CD8-positive, alpha-beta memory T cell (primary cell): ENCODE data around the gene KRAS. TPM values are rescaled to one million over a fixed set of nuclear protein-coding genes. Genes with fewer than 3 reads are reported as not detected.

Experiments
- CTCF ChIA-PET: fragments of 350-600 bp; sonication (Branson Sonifier 250); formaldehyde crosslinking; loops from one replicate; lab custom pipeline; 2021; ENCODE audit warnings: antibody characterized with exemption; lab: Charles Lee
- POLR2A ChIA-PET: fragments of 350-600 bp; sonication (Branson Sonifier 250); formaldehyde crosslinking; loops from one replicate; lab custom pipeline; 2021; ENCODE audit warnings: antibody characterized with exemption; lab: Charles Lee
- DNase-seq, 5 donors: peaks; one replicate each; pipeline versions ENCODE4 v3.0.0 to v3.0.0-alpha.2; 2020 to 2022; ENCODE audit warnings: mixed read lengths in 1 of 5
- H3K27ac ChIP-seq: one replicate; pipeline ENCODE4 v1.7.0; 2013; ENCODE audit warnings: low read depth, mild to moderate bottlenecking, low read length, moderate library complexity
- H3K27me3 ChIP-seq: 2 replicates; pipeline ENCODE4 v1.7.0; 2013; ENCODE audit warnings: low read length, mild to moderate bottlenecking; ENCODE audit not compliant: insufficient read depth, poor library complexity, severe bottlenecking
- H3K36me3 ChIP-seq: 2 replicates; pipeline ENCODE4 v1.7.0; 2013; ENCODE audit warnings: mild to moderate bottlenecking, low read length, moderate library complexity; ENCODE audit not compliant: insufficient read depth
- H3K4me1 ChIP-seq: 2 replicates; pipeline ENCODE4 v1.7.0; 2013; ENCODE audit warnings: mild to moderate bottlenecking, low read length, moderate library complexity; ENCODE audit not compliant: insufficient read depth
- H3K4me3 ChIP-seq: 2 replicates; pipeline ENCODE4 v1.7.0; 2013; ENCODE audit warnings: mild to moderate bottlenecking, low read length
- H3K9me3 ChIP-seq: 2 replicates; pipeline ENCODE4 v1.7.0; 2013; ENCODE audit warnings: mild to moderate bottlenecking, low read length
- H3K27ac Mint-ChIP-seq, 8 donors: one replicate each; pipeline ENCODE4 v1.8.0; 2020 to 2021; ENCODE audit warnings: mixed read lengths in 8 of 8, mild to moderate bottlenecking in 6 of 8, inconsistent platforms in 3 of 8, moderate library complexity in 3 of 8
- H3K27me3 Mint-ChIP-seq, 2 donors: one replicate each; pipeline ENCODE4 v1.8.0; 2020 to 2021; ENCODE audit warnings: mixed read lengths in 2 of 2, mild to moderate bottlenecking in 1 of 2, moderate library complexity in 1 of 2
- H3K36me3 Mint-ChIP-seq, 3 donors: one replicate each; pipeline ENCODE4 v1.8.0; 2020 to 2021; ENCODE audit warnings: mixed read lengths in 3 of 3, inconsistent platforms in 1 of 3, mild to moderate bottlenecking in 1 of 3
- H3K4me1 Mint-ChIP-seq, 3 donors: one replicate each; pipeline ENCODE4 v1.8.0; 2020 to 2021; ENCODE audit warnings: mixed read lengths in 3 of 3, inconsistent platforms in 1 of 3, mild to moderate bottlenecking in 1 of 3
- H3K4me3 Mint-ChIP-seq, 7 donors: one replicate each; pipeline ENCODE4 v1.8.0; 2020 to 2021; ENCODE audit warnings: mixed read lengths in 7 of 7, mild to moderate bottlenecking in 6 of 7, moderate library complexity in 4 of 7, inconsistent platforms in 2 of 7
- H3K9me3 Mint-ChIP-seq, 5 donors: one replicate each; pipeline ENCODE4 v1.8.0; 2020 to 2022; ENCODE audit warnings: mixed read lengths in 5 of 5, mild to moderate bottlenecking in 3 of 5, moderate library complexity in 2 of 5, inconsistent platforms in 1 of 5
- polyA plus RNA-seq: library from polyadenylated mRNA; unstranded; fragments of 300-500 nt; fragmentation: Illumina TruSeq; gene quantifications from one replicate; pipeline ENCODE4 v1.2.3, GENCODE V29; 2021
- total RNA-seq, 2 experiments: library from RNA; stranded (reverse); gene quantifications; one replicate each; pipeline ENCODE4 v1.2.3, GENCODE V29; 2021

The KRAS gene
- total and polyA plus RNA-seq, 3 experiments from 2014 or later, result 24.9 to 56.5 (median 25.6) TPM

GRCh38 chr12:25182765-25183164 is 68.0 kb downstream of the KRAS start:
- Mint-ChIP-seq H3K9me3 (peaks cover 0 to 6% (median 2%) of the 10 kb centered on the region in 5 donors), H3K27ac (peak overlapping the region in 2 of 8 donors; percentile 17 to 58), H3K36me3 (peaks cover 0 to 9% (median 2%) of the 10 kb centered on the region in 3 donors), H3K4me3 (no peak overlapping the region), H3K4me1 (peaks cover 9 to 16% (median 14%) of the 10 kb centered on the region in 3 donors), H3K27me3 (peaks cover 10 to 11% of the 10 kb centered on the region in 2 donors)
- CTCF ChIA-PET, result no interaction called here
- Histone ChIP-seq H3K27ac (no peak overlapping the region), H3K9me3 (no peaks in the 10 kb centered on the region), H3K27me3 (no peaks in the 10 kb centered on the region), H3K36me3 (no peaks in the 10 kb centered on the region), H3K4me1 (peaks cover 19% of the 10 kb centered on the region), H3K4me3 (no peak overlapping the region)
- DNase-seq, result no peak
- POLR2A ChIA-PET, result no interaction called here

- DNase-seq, result no peak
- POLR2A ChIA-PET, result no interaction called here
- Histone ChIP-seq H3K4me3 (no peak overlapping the region), H3K27ac (no peak overlapping the region), H3K36me3 (no peaks in the 10 kb centered on the region), H3K4me1 (no peaks in the 10 kb centered on the region), H3K9me3 (no peaks in the 10 kb centered on the region), H3K27me3 (no peaks in the 10 kb centered on the region)
- CTCF ChIA-PET, result no interaction called here
- H3K4me1 Mint-ChIP-seq, result no peaks in the 10 kb centered on the region
- no peaks in the 10 kb centered on the region for H3K9me3 Mint-ChIP-seq
- H3K27me3 Mint-ChIP-seq, result no peaks in the 10 kb centered on the region
- no peak overlapping the region for H3K4me3 Mint-ChIP-seq
- no peak overlapping the region for H3K27ac Mint-ChIP-seq
- H3K36me3 Mint-ChIP-seq, result no peaks in the 10 kb centered on the region
Measured at GRCh38 chr12:25162866-25163265, 87.9 kb downstream of the KRAS start.

- H3K36me3 Mint-ChIP-seq, result no peaks in the 10 kb centered on the region
- no peak overlapping the region for H3K4me3 ChIP-seq
- peaks cover 6 to 11% (median 9%) of the 10 kb centered on the region in 3 donors for H3K4me1 Mint-ChIP-seq
- H3K4me3 Mint-ChIP-seq, result no peak overlapping the region
- H3K9me3 ChIP-seq, result no peaks in the 10 kb centered on the region
- no peaks in the 10 kb centered on the region for H3K27me3 Mint-ChIP-seq
- ChIA-PET CTCF (interaction anchor here (0.6 to 1.9 kb wide), 2 partner anchors 85 to 1608 kb away, joined by 3 to 7 read pairs; no protein-coding TSS in a partner anchor), POLR2A (no interaction called here)
- H3K36me3 ChIP-seq, result no peaks in the 10 kb centered on the region
- no peaks in the 10 kb centered on the region for H3K9me3 Mint-ChIP-seq
- no peak overlapping the region for H3K27ac ChIP-seq
- H3K27me3 ChIP-seq, result no peaks in the 10 kb centered on the region
- peak overlapping the region in 1 of 8 donors; percentile 74 for H3K27ac Mint-ChIP-seq
- H3K4me1 ChIP-seq, result no peaks in the 10 kb centered on the region
- DNase-seq, result no peak
Measured at GRCh38 chr12:25156061-25156460, 94.7 kb downstream of the KRAS start.

DNA sequence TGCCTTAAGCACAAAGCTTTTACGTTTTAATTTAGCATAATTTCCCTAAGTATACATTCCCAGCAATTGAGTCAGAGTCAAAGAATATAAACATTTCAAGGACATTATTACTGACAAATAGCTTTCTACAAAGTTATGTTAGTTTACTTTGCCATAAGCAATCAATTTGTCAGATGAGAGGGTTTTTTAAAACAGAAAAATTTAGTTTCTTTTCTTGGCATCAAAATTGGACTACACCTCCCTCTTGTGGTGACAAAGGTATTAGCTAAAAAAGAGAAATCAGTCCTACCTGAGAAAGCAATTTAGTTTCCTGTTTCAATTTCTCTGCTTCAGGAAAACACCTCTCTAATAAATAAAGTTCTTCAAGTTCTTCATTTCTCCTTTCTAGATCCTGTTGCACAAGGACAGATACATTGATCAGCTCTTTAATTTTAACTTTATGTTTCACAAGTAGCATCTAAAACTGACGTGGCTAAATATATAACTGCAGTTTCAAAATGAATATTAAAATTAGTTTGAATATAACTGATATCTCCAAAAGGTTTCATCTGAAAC is 95.6 kb downstream of the KRAS start:
- H3K4me3 Mint-ChIP-seq, result peak overlapping the region; percentile 29 to 86 (median 77)
- Histone ChIP-seq H3K9me3 (no peaks in the 10 kb centered on the region), H3K4me1 (no peaks in the 10 kb centered on the region), H3K27ac (no peak overlapping the region), H3K27me3 (no peaks in the 10 kb centered on the region), H3K36me3 (no peaks in the 10 kb centered on the region), H3K4me3 (no peak overlapping the region)
- peak overlapping the region in 6 of 8 donors; percentile 3 to 85 (median 54) for H3K27ac Mint-ChIP-seq
- H3K9me3 Mint-ChIP-seq, result no peaks in the 10 kb centered on the region
- ChIA-PET POLR2A (interaction anchor here (0.7 to 1.3 kb wide), 5 partner anchors 39 to 233 kb away, joined by 3 to 5 read pairs (median 4); partner anchors contain the start of genes DNAI7, ETFRF1 and KRAS), CTCF (interaction anchor here (1.0 to 1.9 kb wide), 9 partner anchors 8 to 164 kb away, joined by 3 to 7 read pairs (median 4); partner anchors contain the start of genes DNAI7 and ETFRF1)
- DNase-seq, result peak in 2 of 5 donors; percentile 35 to 43
- H3K27me3 Mint-ChIP-seq, result no peaks in the 10 kb centered on the region
- H3K4me1 Mint-ChIP-seq, result peaks cover 6 to 11% (median 9%) of the 10 kb centered on the region in 3 donors
- H3K36me3 Mint-ChIP-seq, result no peaks in the 10 kb centered on the region

Other genes starting within 250 kb of the KRAS start
- gene DNAI7, start 55.8 kb downstream of the KRAS start, total RNA-seq, result not detected
- gene DNAI7, start 55.8 kb downstream of the KRAS start, polyA plus RNA-seq, result not detected
- gene ETFRF1, start 55.7 kb downstream of the KRAS start, total RNA-seq, result 10 to 100 TPM; 12.4 to 14.4 TPM
- gene ETFRF1, start 55.7 kb downstream of the KRAS start, polyA plus RNA-seq, result 30.1 TPM